ENCODE data around the gene KIAA1217. TPM values are rescaled to one million over a fixed set of nuclear protein-coding genes. Genes with fewer than 3 reads are reported as not detected.

The KIAA1217 gene
- total and polyA plus RNA-seq, 9 of the 15 experiments (the other 6 are each of a cell fraction or from before 2014, with no cell fraction given): 0.04 TPM; not detected in 8

- ATAC-seq (no peak), FAIRE-seq (no peak), DNase-seq (ENCODE audit: extremely low read depth in 1 of 4, low spot score in 3 of 4) (no peak)
- Histone ChIP-seq H3K4me3 (no peak overlapping the region), H3K9ac (ENCODE audit: insufficient read depth in 1 of 2, low read depth in 2 of 2, low read length in 2 of 2) (no peak overlapping the region), H3K9me1 (ENCODE audit: control insufficient read depth, insufficient read depth, low read length) (no peaks in the 10 kb centered on the region), H3K4me1 (replicated peaks in 1 of 2; ENCODE audit: control insufficient read depth in 2 of 2, insufficient read depth in 2 of 2, low read length in 2 of 2) (no peaks in the 10 kb centered on the region), H4K20me1 (replicated peaks; ENCODE audit: control insufficient read depth, insufficient read depth, low read length) (no peaks in the 10 kb centered on the region), H3K27me3 (ENCODE audit: control insufficient read depth in 2 of 2, insufficient read depth in 2 of 2, low read length in 2 of 2) (no peaks in the 10 kb centered on the region), H3K4me2 (ENCODE audit: insufficient read depth, low read length) (no peak overlapping the region), H3K79me2 (ENCODE audit: control insufficient read depth, insufficient read depth, low read length) (no peaks in the 10 kb centered on the region), H3K27ac (ENCODE audit: extremely low read depth, low read depth, low read length) (no peak overlapping the region), H3K9me3 (replicated peaks; ENCODE audit: control insufficient read depth, insufficient read depth, low read depth, low read length) (no peaks in the 10 kb centered on the region), H2AFZ (ENCODE audit: low read depth, low read length) (no peak overlapping the region), H3K36me3 (ENCODE audit: control insufficient read depth, insufficient read depth, low read length) (no peaks in the 10 kb centered on the region)
- no peak for TF ChIP-seq ZNF766 (CRISPR knock-in tag; conservative IDR thresholded peaks at IDR 0.05)
- TF ChIP-seq MYBL2 (IDR thresholded peaks at IDR 0.05; ENCODE audit: low read depth): no peak
- TF ChIP-seq MYBL2 (CRISPR knock-in tag; IDR thresholded peaks at IDR 0.05; ENCODE audit: borderline replicate concordance): no peak
- no peak for TF ChIP-seq PRMT5 (CRISPR knock-in tag; IDR thresholded peaks at IDR 0.05)
- TF ChIP-seq NBN (IDR thresholded peaks at IDR 0.05; ENCODE audit: low read depth): no peak
- TF ChIP-seq ETS1 (conservative IDR thresholded peaks at IDR 0.05; ENCODE audit: control insufficient read depth, low read depth, low read length): no peak
- no peak for TF ChIP-seq EGR1 (conservative IDR thresholded peaks at IDR 0.05)
- TF ChIP-seq HDGF (IDR thresholded peaks at IDR 0.05): no peak
- no peak for TF ChIP-seq ELF4 (CRISPR knock-in tag; IDR thresholded peaks at IDR 0.05)
- TF ChIP-seq ZNF184 (CRISPR knock-in tag; IDR thresholded peaks at IDR 0.05): no peak
- no peak for TF ChIP-seq HDAC6 (IDR thresholded peaks at IDR 0.05; ENCODE audit: low read depth, low read length)
- TF ChIP-seq ZNF224 (CRISPR knock-in tag; IDR thresholded peaks at IDR 0.05): no peak
- TF ChIP-seq U2AF1 (optimal IDR thresholded peaks at IDR 0.05; ENCODE audit: low read depth, low read length): no peak
- no peak for TF ChIP-seq ZNF263 (CRISPR knock-in tag; IDR thresholded peaks at IDR 0.05; ENCODE audit: borderline replicate concordance)
- TF ChIP-seq THRB (CRISPR knock-in tag; conservative IDR thresholded peaks at IDR 0.05): no peak
- TF ChIP-seq SFPQ (IDR thresholded peaks at IDR 0.05; ENCODE audit: low read depth, low read length): no peak
- no peak for TF ChIP-seq CREB3 (tag; conservative IDR thresholded peaks at IDR 0.05; ENCODE audit: low read depth)
- no TSS peak for BruUV-seq (replicated peaks)
- in situ Hi-C loops (cut with MboI): no loop called here
- CTCF ChIA-PET (ENCODE audit: low intra/inter-chr PET ratio): no interaction called here
- 0% methylated on average over 5 of the region's 5 CpGs for WGBS (ENCODE audit: insufficient coverage, low coverage, missing lambda C conversion rate)
- POLR2A ChIA-PET: no interaction called here
- intact Hi-C loops (cut with micrococcal nuclease): no loop called here
Observed at GRCh38 chr10:24331457-24331856, 122.5 kb downstream of the KIAA1217 start.
